ENCODE measurements around the gene PMF1.
"Not testable (repeated sequence)": the region's sequence is repeated elsewhere in the genome, so short reads cannot be mapped to it uniquely, and the experiment has no call there.

Gene PMF1

DNA sequence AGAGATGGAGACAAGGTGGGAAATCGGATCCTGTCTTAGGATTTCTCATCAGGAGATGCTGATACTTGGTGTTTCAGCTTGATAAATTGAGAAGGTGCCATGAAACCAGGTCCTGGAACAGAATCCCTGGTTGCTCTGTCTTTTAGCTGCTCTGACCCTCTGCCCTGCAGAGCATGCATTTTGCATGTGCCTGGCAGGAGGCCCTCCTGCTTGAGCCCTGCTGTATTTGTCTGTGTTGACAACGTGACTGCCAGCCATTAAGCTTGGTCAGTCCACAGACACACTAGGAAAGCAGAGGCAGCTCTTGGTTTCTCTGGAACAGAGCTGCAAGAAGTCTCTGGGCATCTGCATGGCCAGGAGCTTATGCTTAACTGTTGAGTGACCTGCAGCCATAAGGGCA, 16.4 kb upstream of the PMF1 start:
- no peak for DNase-seq (ENCODE audit: low read depth)

DNA sequence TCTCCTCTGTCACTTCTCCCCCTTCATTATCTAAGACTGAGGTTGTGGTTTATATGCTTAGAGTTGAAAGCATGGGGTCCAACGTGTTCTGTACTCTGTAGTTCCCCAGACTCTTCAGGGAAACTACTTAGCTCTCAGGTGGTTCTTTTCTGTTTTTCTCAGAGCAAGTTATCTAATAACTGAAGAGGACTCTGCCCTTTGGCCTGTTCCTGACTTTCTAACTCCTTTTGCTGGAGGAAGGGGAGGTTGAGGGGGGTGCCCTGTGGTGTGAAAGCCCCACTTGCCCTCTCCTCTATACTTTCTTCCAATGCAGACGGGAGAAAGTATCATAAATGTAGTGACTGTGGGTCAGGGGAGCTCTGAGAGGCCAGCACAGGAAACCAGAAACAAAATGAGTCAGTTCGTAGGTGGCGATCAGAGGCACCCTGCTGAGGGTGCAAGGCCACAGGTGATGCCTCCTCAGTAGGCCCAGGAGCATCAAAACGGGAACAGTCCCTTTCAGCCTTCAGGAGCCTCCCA, 13.9 kb upstream of the PMF1 start:
- DNase-seq (ENCODE audit: low read depth), result no peak

DNA sequence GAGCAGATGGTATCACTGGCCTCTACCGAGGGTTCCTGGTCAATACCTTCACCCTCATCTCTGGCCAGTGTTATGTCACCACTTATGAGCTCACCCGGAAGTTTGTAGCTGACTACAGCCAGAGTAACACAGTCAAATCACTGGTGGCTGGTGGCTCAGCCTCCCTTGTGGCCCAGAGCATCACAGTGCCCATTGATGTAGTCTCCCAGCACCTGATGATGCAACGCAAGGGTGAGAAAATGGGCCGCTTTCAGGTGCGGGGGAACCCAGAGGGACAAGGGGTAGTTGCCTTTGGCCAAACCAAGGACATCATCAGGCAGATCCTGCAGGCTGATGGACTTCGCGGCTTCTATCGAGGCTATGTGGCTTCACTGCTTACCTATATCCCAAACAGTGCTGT, 12.8 kb upstream of the PMF1 start:
- no peak for DNase-seq (ENCODE audit: low read depth)

DNA sequence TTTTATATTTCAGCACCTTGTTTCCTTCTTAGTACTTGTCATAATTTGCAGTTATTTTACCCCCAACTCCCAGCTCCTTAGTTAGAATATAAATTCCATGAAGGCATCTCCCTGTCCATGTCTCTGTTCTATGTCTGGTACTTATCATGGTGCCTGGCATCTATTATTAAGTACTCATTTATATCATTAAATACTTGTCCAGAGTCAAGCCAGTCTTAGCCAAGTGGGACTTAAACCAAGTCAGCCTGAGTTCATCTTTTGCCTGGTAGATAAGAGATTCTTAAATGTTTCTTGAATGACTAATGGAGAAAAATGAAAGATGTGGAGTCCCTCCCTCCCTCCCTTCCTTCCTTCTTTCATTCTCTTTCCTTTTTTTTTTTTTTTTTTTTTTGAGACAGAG, 9.5 kb upstream of the PMF1 start:
- no peak for DNase-seq (ENCODE audit: low read depth)

DNA sequence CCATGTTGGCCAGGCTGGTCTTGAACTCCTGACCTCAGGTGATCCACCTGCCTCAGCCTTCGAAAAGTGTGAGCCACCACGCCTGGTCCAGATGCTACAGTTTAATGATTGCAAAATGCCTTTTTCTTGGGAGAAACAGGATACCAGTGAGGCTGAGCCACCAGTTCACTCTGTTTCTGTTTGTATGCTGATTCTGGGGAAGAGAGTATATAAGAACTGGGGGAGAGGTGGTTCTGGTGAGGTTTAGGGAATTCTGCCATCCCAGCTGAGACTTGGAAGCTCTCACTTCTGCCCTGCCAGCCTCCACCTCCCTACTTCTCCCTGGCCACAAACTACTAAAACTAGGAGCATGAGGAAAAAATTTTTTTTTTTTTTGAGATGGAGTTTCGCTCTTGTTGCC, 8.1 kb upstream of the PMF1 start:
- no peak for DNase-seq (ENCODE audit: low read depth)

DNA sequence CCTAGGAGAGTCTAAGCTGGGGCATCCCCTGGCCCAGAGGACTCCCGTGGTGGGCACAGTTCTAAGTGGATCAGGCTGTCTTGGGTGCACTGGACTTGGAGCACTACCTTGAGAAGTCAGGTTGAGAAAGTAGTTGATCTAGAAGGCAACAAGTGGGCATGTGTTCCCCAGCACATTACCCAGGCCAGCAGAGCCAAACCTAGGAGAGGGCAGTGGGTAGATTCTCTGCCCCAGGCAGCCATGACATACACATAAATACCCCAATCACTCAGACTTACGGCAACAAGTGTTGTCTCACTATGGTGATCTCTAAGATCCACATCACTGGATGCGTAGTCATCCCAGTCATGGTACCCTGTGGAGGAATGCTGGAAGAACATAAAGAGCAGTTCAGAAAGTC, 1.6 kb upstream of the PMF1 start:
- no peak for DNase-seq (ENCODE audit: low read depth)

DNA sequence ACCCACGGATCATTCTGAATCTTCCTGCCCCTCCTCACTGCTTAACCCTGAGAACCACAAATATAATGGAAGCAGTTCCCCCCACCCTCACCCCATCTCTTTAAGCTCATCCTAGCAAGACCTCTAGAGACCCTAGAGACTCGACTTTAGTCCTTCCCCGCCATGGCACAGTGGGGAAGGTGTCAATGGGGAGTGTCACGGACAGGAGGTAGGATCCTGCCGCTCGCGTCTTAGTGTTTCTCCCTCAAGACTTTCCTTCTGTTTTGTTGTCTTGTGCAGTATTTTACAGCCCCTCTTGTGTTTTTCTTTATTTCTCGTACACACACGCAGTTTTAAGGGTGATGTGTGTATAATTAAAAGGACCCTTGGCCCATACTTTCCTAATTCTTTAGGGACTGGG, 677 bp upstream of the PMF1 start:
- DNase-seq (ENCODE audit: low read depth), result no peak

DNA sequence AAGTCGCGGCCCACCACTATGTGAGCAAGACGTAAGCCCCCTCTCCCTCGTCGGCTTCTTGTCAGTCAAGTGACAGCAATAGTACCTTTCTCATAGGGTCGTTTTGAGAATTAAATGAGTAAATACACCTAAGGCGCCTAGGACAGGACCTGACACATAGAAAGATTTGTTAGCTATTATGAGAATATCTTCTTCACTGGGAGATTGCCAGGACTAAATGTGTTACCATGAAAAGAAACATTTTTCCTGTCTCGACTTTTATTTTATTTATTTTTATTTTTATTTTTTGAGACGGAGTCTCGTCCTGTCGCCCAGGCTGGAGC, 798 bp downstream of the PMF1 start:
- no peak for DNase-seq (ENCODE audit: low read depth)

DNA sequence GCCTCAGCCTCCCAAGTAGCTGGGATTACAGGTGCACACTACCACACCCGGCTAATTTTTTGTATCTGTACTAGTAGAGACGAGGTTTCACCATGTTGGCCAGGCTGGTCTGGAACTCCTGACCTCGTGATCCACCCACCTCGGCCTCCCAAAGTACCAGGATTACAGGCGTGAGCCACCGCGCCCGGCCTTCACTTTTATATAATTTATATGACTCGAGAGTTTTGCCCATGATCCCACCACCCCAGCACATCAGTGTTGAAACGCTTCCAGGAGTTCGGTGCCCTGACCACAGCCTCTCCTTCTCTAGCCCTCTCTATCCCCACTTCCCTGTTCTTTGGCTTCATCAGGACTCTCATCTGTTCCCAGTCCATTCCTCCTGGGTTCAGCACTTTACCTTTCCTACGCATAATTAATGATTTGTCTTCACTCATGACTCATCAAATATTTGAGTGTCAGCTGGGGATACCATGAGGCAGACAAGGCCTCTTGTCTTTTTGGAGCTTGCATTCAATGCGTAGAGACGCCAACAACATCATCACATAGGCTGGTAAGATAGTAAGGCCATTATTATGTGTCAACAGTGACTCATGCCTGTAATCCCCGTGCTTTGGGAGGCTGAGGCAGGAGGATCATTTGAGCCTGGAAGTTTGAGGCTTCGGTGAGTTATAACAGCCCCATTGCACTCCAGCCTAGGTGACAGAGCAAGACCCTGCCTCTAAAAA, 1.4 kb downstream of the PMF1 start:
- no peak for DNase-seq (ENCODE audit: low read depth)

DNA sequence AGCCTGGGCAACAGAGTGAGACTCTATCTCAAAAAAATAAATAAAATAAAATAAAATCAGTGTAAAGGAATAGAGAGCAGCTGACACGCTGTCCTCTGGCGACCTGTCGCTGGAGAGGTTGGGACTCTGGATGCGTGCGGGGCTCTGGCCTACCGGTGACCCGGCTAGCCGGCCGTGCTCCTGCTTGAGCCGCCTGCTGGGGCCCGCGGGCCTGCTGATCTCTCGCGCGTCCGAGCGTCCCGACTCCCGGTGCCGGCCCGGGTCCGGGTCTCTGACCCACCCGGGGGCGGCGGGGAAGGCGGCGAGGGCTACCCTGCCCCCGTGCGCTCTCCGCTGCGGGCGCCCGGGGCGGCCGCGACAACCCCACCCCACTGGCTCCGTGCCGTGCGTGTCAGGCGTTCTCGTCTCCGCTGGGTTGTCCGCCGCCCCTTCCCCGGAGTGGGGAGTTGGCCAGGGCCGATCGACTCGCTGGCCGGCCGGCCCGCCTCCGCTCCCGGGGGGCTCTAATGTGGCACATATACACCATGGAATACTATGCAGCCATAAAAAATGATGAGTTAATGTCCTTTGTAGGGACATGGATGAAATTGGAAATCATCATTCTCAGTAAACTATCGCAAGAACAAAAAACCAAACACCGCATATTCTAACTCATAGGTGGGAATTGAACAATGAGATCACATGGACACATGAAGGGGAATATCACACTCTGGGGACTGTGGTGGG, 3.7 kb downstream of the PMF1 start:
- DNase-seq (ENCODE audit: low read depth), result not testable (repeated sequence)

DNA sequence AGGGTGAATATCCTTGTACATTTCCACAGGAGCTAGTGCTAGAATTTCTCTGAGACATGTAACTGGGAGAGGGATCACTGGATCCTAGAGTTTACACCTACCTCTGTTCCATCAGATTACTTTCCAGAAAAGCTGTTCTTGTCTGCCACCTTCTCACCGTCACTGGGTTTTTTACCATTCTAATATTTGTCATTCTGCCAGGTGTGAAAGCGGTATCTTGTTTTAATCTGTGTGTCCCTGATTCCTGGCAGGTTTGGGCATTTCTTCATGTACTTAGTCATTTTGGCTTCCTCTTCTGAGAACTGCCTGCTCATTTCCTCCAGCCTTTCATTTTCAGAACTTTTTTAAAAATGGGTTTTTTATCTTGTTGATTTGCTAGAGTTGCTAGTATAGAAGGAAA, 5.1 kb downstream of the PMF1 start:
- no peak for DNase-seq (ENCODE audit: low read depth)

DNA sequence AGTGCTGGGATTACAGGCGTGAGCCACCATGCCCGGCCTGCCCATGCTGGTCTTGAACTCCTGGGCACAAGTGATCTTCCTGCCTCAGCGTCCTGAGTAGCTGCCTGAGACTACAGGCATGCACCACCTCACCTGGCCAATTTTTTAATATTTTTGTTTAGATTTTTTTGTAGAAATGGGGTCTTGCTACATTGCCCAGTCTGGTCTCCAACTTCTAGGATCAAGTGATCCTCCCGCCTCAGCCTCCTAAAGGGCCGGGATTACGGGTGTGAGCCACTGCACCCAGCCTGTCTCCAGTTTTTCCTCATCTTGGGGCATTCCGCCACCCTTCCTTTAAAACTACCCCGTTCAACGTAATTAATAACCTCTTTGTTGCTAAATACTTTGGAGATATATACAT, 7.4 kb downstream of the PMF1 start:
- DNase-seq (ENCODE audit: low read depth), result no peak

DNA sequence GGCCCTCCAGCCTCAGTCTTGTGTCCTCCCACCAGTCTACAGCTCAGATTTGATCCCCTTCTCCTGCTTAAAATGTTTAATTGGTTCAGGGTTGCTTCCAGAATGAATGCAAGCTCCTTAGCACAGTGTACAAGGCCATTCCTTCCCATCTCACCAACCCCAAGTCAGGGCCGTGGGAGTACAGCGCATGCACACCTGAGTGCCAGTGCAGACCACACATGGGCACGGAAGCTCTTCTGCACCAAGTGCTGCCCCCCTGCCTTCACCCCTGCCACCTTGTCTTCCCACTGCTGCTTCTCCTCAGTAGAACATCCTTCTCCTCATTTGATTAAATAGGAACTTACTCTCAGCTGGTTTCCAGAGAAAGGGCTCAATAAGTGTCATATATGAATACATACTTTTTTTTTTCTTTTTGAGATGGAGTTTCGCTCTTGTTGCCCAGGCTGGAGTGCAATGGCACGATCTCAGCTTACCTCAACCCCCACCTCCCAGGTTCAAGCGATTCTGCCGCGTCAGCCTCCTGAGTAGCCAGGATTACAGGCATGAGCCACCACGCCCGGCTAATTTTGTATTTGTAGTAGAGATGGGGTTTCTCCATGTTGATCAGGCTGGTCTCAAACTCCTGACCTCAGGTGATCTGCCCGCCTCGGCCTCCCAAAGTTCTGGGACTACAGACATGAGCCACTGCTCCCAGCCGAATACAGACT, 9.3 kb downstream of the PMF1 start:
- no peak for DNase-seq (ENCODE audit: low read depth)

DNA sequence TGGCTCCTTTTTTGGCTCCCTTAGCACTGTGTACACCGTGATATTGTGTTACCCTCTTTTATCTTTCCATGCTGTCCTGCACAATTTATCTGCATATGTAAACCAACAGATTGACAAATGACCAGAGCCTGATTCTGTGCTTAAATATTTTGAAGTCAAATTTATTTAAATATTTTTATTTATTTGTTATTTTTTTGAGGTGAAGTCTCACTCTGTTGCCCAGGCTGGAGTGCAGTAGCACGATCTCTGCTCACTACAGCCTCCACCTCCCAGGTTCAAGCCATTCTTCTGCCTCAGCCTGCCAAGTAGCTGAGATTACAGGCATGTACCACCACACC, 12.8 kb downstream of the PMF1 start:
- no peak for DNase-seq (ENCODE audit: low read depth)

DNA sequence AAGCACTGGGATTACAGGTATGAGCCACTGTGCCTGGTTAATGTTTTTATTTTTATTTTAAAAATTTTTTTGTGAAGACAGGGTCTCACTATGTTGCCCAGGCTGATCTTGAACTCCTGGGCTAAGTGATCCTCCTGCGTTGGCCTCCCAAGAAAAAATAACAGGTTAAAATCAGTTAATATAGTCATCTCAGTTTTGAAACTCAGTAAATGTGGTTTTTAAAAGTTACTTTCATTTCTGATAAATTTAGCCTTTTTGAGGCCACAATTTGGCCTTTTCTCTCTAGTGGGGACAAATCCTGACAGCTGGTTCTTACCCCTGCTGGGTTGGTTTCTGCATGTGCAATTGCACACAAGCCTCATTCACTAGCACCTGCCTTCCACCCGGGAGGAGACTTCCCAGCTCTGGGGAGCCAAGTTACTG, 13.3 kb downstream of the PMF1 start:
- DNase-seq (ENCODE audit: low read depth), result no peak

DNA sequence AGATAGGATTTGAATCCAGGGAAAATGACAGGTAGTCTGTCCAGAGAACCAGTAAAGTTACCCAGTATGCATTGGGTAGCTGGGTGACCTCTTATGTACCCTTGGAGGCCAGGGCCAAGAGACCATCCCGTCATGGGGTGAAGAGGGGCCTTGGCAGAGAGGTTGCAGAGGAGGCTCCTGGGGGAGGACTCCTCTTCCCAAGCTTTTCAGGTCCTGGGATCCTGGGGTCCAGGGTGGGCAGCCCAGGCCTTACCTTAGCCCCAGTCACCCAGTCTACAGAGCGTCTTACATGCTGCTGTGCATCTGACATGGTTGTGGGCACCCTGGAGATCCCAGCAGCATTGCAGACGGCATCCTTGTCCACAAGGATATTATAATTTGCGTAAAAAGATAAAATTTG, 14.0 kb downstream of the PMF1 start:
- DNase-seq (ENCODE audit: low read depth), result no peak

DNA sequence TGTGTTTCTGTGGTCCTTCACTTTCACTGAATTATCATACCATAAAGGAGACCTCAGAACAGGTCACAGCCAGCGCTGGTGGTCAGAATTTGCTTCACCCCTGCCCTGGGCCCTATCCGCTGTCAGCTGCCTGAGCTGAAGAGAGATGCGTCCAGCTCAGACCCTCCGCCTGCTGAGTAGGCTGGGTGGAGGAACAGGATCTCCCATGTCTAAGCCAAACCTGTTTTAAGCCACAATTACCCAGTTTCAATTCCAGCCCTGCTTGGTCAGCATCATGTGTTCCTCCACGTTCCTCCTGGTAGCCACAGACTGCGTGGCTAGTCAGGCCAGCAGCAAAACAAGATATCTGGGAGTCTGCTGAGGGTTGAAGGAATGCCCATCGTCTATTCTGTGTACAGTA, 15.7 kb downstream of the PMF1 start:
- DNase-seq (ENCODE audit: low read depth), result no peak

DNA sequence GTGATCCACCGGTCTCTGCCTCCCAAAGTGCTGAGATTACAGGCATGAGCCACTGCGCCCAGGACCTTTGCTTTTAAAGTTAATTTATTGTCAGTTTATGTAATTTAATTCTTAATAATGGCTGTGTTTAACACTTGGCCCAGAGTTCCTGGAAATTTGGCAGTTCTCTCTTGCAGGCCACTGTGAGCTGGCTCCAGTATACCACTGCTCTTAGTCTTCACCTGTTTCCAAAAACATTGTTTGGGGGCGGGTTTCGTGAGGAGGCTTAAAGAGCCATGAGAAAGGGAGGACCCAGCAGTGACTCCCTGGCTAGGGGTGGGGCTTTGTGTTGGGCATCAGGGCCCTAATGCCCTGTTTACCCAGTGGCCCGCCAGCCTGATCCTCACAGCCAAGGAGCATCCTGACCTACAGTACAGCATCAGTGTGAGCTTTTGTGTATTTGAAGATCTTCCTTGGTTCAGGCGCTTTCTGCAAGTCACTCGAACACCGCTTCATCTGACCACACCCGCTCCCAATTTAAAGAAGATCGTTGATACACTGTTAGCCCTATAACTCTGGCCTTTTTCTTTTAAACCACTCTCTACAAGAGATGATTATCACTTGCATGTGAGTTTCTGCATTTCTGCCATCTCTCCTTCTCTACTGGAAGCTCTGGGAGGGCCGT, 17.1 kb downstream of the PMF1 start:
- DNase-seq (ENCODE audit: low read depth), result no peak

DNA sequence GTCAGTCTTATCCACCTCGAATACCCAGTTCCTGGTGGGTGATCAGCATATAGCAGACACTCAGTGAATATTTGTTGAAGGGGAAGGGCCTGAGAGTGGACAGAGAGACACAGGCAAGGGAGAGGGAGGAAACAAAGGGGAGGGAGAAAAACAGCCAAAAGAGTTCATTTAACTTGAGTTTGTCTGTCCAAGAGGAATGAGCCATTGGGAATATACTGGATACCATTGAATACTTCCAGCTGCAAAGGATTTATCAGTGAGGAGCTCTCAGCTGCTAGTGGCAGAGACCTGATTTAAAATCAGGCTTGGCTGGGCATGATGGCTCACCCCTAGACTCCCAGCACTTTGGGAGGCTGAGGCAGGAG, 17.6 kb downstream of the PMF1 start:
- DNase-seq (ENCODE audit: low read depth), result no peak

DNA sequence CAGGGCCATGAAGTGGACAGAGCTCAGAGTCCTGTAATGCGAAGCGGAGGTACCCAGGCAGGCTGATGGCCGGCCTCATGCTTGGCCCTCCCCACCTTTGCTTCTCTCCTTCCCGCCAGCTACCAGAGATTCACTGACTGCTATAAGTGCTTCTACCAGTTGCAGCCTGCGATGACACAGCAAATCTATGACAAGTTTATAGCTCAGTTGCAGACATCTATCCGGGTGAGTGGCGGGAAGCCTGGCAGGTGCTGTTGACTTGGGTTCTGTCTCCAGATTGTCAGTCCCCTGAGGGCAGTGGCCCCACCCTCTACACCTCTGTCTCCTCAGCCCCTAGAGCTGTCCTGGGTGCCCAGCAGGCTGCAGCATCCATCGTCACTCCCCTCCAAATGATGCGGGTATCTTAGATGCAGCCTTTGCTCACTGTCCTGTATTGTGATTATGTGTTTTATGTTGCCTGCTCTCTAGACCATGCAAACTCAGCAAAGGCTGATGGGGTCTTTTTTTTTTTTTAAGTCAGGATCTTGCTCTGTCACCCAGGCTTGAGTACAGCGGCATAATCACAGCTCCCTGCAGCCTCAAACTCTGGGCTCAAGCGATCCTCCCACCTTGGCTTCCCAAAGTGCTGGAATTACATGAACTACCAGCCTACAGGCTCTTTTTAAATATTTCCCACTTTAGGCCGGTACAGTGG, 19.5 kb downstream of the PMF1 start:
- no peak for DNase-seq (ENCODE audit: low read depth)

DNA sequence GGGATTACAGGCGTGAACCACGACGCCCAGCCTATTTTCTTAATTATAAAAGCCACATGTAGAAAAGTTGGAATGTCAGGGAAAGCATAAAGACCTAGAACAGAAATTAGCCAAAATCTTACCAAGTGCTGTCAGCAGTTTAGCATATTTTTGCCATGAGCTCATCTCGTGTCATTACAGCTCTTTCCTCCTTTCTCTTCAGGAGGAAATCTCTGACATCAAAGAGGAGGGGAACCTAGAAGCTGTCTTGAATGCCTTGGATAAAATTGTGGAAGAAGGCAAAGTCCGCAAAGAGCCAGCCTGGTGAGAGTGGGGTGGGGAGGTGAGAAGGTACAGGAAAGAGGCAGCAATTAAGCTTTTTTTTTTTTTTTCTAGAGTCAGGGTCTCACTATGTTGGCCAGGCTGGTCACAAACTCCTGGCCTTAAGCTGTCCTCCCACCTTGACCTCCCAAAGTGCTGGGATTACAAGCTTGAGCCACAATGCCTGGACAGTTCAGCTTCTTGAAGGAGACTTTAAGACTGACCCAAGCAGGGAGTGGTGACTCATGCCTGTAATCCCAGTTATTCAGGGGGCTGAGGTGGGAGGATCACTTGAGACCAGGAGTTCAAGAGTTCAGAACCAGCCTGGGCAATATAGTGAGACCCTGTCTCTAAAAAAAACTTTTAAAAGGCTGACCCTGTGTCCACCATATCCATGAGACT, 20.8 kb downstream of the PMF1 start:
- DNase-seq (ENCODE audit: low read depth), result no peak

DNA sequence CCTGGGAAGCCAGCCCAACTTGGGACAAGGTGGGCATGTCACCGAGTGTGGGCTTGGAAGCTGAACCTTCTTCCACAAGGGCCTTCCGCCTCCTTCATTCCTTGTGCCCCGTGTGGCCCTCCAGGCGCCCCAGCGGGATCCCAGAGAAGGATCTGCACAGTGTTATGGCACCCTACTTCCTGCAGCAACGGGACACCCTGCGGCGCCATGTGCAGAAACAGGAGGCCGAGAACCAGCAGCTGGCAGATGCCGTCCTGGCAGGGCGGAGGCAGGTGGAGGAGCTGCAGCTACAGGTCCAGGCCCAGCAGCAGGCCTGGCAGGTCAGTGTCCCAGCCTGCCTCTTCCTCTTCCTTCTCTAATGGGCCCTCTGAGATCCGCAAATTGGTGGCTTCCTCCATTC, 23.4 kb downstream of the PMF1 start:
- no peak for DNase-seq (ENCODE audit: low read depth)

Data from activated T-cell treated with anti-CD3 and anti-CD28 coated beads for 1 hour (primary cell).